Islet precursor cell (in vitro differentiated cells): ENCODE data around the gene EXOC4.

ENCODE experiments used
- DNase-seq: peaks from one replicate; pipeline ENCODE4 v3.0.0-alpha.2; 2018

Gene EXOC4

GRCh38 chr7:133371616-133372015 lies 118.7 kb downstream of the EXOC4 start:
- DNase-seq = no peak

- peak; percentile 54 for DNase-seq
These were observed 119.5 kb downstream of the EXOC4 start for GRCh38 chr7:133372337-133372736.

GRCh38 chr7:133376514-133376913 lies 123.6 kb downstream of the EXOC4 start:
- no peak for DNase-seq

- no peak for DNase-seq
These were observed 129.1 kb downstream of the EXOC4 start for GRCh38 chr7:133381965-133382364.

GRCh38 chr7:133382775-133383559 lies 130.1 kb downstream of the EXOC4 start:
- DNase-seq = no peak

GRCh38 chr7:133386205-133386604 lies 133.3 kb downstream of the EXOC4 start:
- DNase-seq = peak; percentile 60

- no peak for DNase-seq
These were observed 136.8 kb downstream of the EXOC4 start for GRCh38 chr7:133389727-133390126.

- no peak for DNase-seq
These were observed 138.3 kb downstream of the EXOC4 start for GRCh38 chr7:133391206-133391605.

GRCh38 chr7:133394369-133394768 lies 141.5 kb downstream of the EXOC4 start:
- no peak for DNase-seq

- no peak for DNase-seq
These were observed 142.7 kb downstream of the EXOC4 start for GRCh38 chr7:133395551-133395950.

GRCh38 chr7:133398506-133398905 lies 145.6 kb downstream of the EXOC4 start:
- no peak for DNase-seq

- no peak for DNase-seq
These were observed 148.3 kb downstream of the EXOC4 start for GRCh38 chr7:133401225-133401624.

- no peak for DNase-seq
These were observed 155.3 kb downstream of the EXOC4 start for GRCh38 chr7:133408212-133408611.

GRCh38 chr7:133409421-133409820 lies 156.5 kb downstream of the EXOC4 start:
- DNase-seq = no peak

GRCh38 chr7:133409966-133410365 lies 157.1 kb downstream of the EXOC4 start:
- DNase-seq = no peak

- DNase-seq = no peak
These were observed 158.5 kb downstream of the EXOC4 start for GRCh38 chr7:133411395-133411794.

- DNase-seq = no peak
These were observed 160.1 kb downstream of the EXOC4 start for GRCh38 chr7:133412942-133413341.

- DNase-seq = no peak
These were observed 166.2 kb downstream of the EXOC4 start for GRCh38 chr7:133419041-133419440.

- no peak for DNase-seq
These were observed 170.7 kb downstream of the EXOC4 start for GRCh38 chr7:133423618-133424017.

- DNase-seq = no peak
These were observed 175.4 kb downstream of the EXOC4 start for GRCh38 chr7:133428326-133428725.

GRCh38 chr7:133428876-133429275 lies 176.0 kb downstream of the EXOC4 start:
- no peak for DNase-seq

GRCh38 chr7:133429371-133429770 lies 176.5 kb downstream of the EXOC4 start:
- no peak for DNase-seq

- DNase-seq = no peak
These were observed 178.4 kb downstream of the EXOC4 start for GRCh38 chr7:133431134-133431724.

GRCh38 chr7:133433165-133433812 lies 180.4 kb downstream of the EXOC4 start:
- DNase-seq = no peak
